Testis (tissue), 2 donors: Measurements from ENCODE around the gene DNAAF3.

Experiments
- POLR2A ChIP-seq: fragments of 450-650 bp; IDR thresholded peaks from one replicate; pipeline ENCODE4 v1.6.1; 2017; ENCODE audit warnings: antibody characterized with exemption, mild to moderate bottlenecking, moderate library complexity
- TF ChIP-seq, protein P1 (sequence below), 3 experiments: fragments of 450-650 bp in 2 of 3; fragments of 200-600 bp in 1 of 3; sonication (generic) in 1 of 3; IDR thresholded peaks; one replicate each; pipeline ENCODE4 v1.5.1; 2016 to 2019; ENCODE audit warnings: antibody characterized with exemption in 3 of 3, mild to moderate bottlenecking in 2 of 3, moderate library complexity in 1 of 3

DNA sequence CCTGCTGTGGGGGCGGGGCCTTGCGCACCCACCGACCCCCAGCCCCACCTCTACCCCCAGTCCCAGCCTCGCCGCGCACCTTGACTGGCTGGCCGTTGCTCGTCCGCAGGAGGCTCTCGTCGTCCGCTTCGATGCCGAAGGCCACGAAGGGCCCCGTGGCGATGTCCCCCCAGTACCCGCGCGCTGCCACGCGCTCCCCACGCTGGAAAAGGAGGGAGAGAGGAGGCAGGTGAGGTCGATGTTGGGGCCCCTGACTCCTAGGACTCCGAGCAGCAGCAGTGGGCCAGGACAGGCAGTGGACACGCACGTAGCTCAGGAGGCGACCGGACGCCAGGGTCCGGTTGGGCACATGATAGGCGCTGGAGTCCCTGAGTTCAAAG, 5.4 kb downstream of the DNAAF3 start:
- TF ChIP-seq, protein P1, sequence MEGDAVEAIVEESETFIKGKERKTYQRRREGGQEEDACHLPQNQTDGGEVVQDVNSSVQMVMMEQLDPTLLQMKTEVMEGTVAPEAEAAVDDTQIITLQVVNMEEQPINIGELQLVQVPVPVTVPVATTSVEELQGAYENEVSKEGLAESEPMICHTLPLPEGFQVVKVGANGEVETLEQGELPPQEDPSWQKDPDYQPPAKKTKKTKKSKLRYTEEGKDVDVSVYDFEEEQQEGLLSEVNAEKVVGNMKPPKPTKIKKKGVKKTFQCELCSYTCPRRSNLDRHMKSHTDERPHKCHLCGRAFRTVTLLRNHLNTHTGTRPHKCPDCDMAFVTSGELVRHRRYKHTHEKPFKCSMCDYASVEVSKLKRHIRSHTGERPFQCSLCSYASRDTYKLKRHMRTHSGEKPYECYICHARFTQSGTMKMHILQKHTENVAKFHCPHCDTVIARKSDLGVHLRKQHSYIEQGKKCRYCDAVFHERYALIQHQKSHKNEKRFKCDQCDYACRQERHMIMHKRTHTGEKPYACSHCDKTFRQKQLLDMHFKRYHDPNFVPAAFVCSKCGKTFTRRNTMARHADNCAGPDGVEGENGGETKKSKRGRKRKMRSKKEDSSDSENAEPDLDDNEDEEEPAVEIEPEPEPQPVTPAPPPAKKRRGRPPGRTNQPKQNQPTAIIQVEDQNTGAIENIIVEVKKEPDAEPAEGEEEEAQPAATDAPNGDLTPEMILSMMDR (IDR thresholded peaks at IDR 0.05): no peak
- no peak for TF ChIP-seq POLR2A
